GM21390 (cell line): ENCODE results near the gene PACRG.
A peak's percentile ranks its signal among the peaks of the same experiment; 100 is the strongest.

Experiments used
- ATAC-seq: cut with Tn5 transposase; IDR thresholded peaks from one replicate; pipeline ENCODE4 v1.9.1; 2021; ENCODE audit not compliant: unreplicated experiment

PACRG gene

GRCh38 chr6:163165922-163166321 lies 438.1 kb downstream of the PACRG start:
- no peak for ATAC-seq

GRCh38 chr6:163166507-163166906 lies 438.7 kb downstream of the PACRG start:
- no peak for ATAC-seq

- ATAC-seq: no peak
These were observed 441.7 kb downstream of the PACRG start for GRCh38 chr6:163169521-163169920.

- peak; percentile 76 for ATAC-seq
These were observed 442.6 kb downstream of the PACRG start for GRCh38 chr6:163170294-163170883.

GRCh38 chr6:163173741-163174140 lies 446.0 kb downstream of the PACRG start:
- ATAC-seq: no peak

GRCh38 chr6:163175301-163175700 lies 447.5 kb downstream of the PACRG start:
- ATAC-seq: no peak

GRCh38 chr6:163176097-163176496 lies 448.3 kb downstream of the PACRG start:
- no peak for ATAC-seq

- ATAC-seq: no peak
These were observed 449.2 kb downstream of the PACRG start for GRCh38 chr6:163177007-163177406.

- no peak for ATAC-seq
These were observed 450.2 kb downstream of the PACRG start for GRCh38 chr6:163177892-163178420.

GRCh38 chr6:163179061-163179460 lies 451.3 kb downstream of the PACRG start:
- ATAC-seq: no peak

GRCh38 chr6:163179721-163180120 lies 451.9 kb downstream of the PACRG start:
- no peak for ATAC-seq

- no peak for ATAC-seq
These were observed 453.2 kb downstream of the PACRG start for GRCh38 chr6:163180874-163181541.

- no peak for ATAC-seq
These were observed 453.9 kb downstream of the PACRG start for GRCh38 chr6:163181666-163182180.

GRCh38 chr6:163182696-163183095 lies 454.9 kb downstream of the PACRG start:
- no peak for ATAC-seq

- ATAC-seq: no peak
These were observed 456.0 kb downstream of the PACRG start for GRCh38 chr6:163183806-163184205.

GRCh38 chr6:163185744-163186143 lies 458.0 kb downstream of the PACRG start:
- ATAC-seq: no peak

GRCh38 chr6:163186527-163186926 lies 458.8 kb downstream of the PACRG start:
- ATAC-seq: no peak

GRCh38 chr6:163187201-163187600 lies 459.4 kb downstream of the PACRG start:
- ATAC-seq: no peak

GRCh38 chr6:163187606-163188005 lies 459.8 kb downstream of the PACRG start:
- no peak for ATAC-seq

GRCh38 chr6:163188746-163189145 lies 461.0 kb downstream of the PACRG start:
- no peak for ATAC-seq

GRCh38 chr6:163189609-163190008 lies 461.8 kb downstream of the PACRG start:
- no peak for ATAC-seq

- no peak for ATAC-seq
These were observed 463.0 kb downstream of the PACRG start for GRCh38 chr6:163190786-163191185.
